ENCODE data around the gene WDR45B.

WDR45B gene

DNA sequence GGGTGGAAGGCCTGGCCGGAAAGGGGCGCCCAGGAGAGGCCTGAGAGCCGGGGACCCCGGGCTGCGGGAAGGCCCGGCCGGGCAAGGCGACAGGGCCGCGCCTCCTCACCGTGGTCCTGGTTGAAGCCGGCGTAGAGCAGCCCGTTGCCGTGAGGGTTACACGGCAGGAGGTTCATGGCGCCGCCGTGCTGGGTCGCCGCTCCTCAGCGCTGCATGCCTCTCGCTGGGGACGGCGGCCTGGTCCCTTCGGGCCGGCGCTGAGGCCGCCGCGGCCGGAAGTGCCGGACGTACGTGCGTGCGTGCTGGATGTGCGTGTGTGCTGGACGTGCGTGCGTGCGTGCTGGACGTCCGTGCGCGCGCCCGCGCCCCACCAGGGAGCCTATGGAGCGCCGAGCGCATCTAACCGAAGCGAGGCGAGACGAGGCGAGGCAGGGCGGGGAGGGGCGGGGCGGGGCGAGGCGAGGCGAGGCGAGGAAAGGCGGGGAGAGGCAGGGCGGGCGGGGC is at the start of gene WDR45B:
TSS of gene WDR45B (minus strand) at position 280 of the 504 bp plus-strand sequence. CDS start at position 176, 104 bp downstream.
- peak within 1 kb of the TSS; percentile 74 for H3K27ac ChIP-seq (ENCODE audit: low read length)
- H2AFZ ChIP-seq (ENCODE audit: low read depth, low read length), result peak within 1 kb of the TSS; percentile 22; the same call in 1 of the 2 replicates

DNA sequence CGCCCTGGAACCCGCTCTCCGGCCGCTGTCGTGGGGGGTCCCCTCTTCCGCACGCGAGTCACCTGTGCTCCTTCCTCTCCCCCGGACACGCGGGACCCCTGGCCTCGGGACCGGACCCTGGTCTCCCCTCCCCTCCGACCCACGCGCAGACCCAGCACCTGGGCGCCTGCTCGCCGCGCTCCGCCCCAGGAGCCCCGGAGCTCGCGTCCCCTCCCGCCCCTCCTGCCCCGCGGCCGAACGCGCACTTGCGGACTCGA is 49.5 kb upstream of the WDR45B start:
- Histone ChIP-seq H3K36me3 (replicated peaks; ENCODE audit: low read depth, low read length) (peaks cover 9% of the 10 kb centered on the region), H4K20me1 (ENCODE audit: insufficient read depth, low read length) (no peaks in the 10 kb centered on the region), H3K9me3 (ENCODE audit: insufficient read depth, low read length) (peaks cover 9% of the 10 kb centered on the region; the same call in 1 of the 2 replicates), H2AFZ (ENCODE audit: low read depth, low read length) (no peak overlapping the region), H3K4me2 (ENCODE audit: low read length) (peak overlapping the region; percentile 60), H3K27ac (ENCODE audit: low read length) (no peak overlapping the region), H3K4me1 (ENCODE audit: low read length) (peaks cover 10% of the 10 kb centered on the region), H3K79me2 (ENCODE audit: low read length) (peaks cover 8% of the 10 kb centered on the region; the same call in 1 of the 2 replicates), H3K9ac (ENCODE audit: low read length) (0 out of 2 replicates have a peak overlapping the region, but pooled peaks have one; percentile 20), H3K27me3 (ENCODE audit: low read depth, low read length) (no peaks in the 10 kb centered on the region), H3K4me3 (ENCODE audit: low read length) (peak overlapping the region; percentile 75)
- TF ChIP-seq, protein P1, sequence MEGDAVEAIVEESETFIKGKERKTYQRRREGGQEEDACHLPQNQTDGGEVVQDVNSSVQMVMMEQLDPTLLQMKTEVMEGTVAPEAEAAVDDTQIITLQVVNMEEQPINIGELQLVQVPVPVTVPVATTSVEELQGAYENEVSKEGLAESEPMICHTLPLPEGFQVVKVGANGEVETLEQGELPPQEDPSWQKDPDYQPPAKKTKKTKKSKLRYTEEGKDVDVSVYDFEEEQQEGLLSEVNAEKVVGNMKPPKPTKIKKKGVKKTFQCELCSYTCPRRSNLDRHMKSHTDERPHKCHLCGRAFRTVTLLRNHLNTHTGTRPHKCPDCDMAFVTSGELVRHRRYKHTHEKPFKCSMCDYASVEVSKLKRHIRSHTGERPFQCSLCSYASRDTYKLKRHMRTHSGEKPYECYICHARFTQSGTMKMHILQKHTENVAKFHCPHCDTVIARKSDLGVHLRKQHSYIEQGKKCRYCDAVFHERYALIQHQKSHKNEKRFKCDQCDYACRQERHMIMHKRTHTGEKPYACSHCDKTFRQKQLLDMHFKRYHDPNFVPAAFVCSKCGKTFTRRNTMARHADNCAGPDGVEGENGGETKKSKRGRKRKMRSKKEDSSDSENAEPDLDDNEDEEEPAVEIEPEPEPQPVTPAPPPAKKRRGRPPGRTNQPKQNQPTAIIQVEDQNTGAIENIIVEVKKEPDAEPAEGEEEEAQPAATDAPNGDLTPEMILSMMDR (IDR thresholded peaks at IDR 0.05; ENCODE audit: low read depth, low read length), result no peak
- no peak for TF ChIP-seq EZH2phosphoT487 (IDR thresholded peaks at IDR 0.05; ENCODE audit: low read depth)

More for the DNA sequence above, at the start of gene WDR45B:
- TF ChIP-seq EZH2phosphoT487 (IDR thresholded peaks at IDR 0.05; ENCODE audit: low read depth), result no peak
- TF ChIP-seq, protein P1 (IDR thresholded peaks at IDR 0.05; ENCODE audit: low read depth, low read length), result no peak
- Histone ChIP-seq H3K27me3 (ENCODE audit: low read depth, low read length) (no peaks in the 10 kb centered on the region), H3K9me3 (ENCODE audit: insufficient read depth, low read length) (no peaks in the 10 kb centered on the region), H3K9ac (ENCODE audit: low read length) (peak within 1 kb of the TSS; percentile 87), H3K36me3 (replicated peaks; ENCODE audit: low read depth, low read length) (peaks cover 12% of the 10 kb centered on the region), H3K4me1 (ENCODE audit: low read length) (peaks cover 8% of the 10 kb centered on the region), H3K4me3 (ENCODE audit: low read length) (peak within 1 kb of the TSS; percentile 90), H4K20me1 (ENCODE audit: insufficient read depth, low read length) (peaks cover 39% of the 10 kb centered on the region), H3K79me2 (ENCODE audit: low read length) (peaks cover 48% of the 10 kb centered on the region), H3K4me2 (ENCODE audit: low read length) (peak within 1 kb of the TSS; percentile 90)

DNA sequence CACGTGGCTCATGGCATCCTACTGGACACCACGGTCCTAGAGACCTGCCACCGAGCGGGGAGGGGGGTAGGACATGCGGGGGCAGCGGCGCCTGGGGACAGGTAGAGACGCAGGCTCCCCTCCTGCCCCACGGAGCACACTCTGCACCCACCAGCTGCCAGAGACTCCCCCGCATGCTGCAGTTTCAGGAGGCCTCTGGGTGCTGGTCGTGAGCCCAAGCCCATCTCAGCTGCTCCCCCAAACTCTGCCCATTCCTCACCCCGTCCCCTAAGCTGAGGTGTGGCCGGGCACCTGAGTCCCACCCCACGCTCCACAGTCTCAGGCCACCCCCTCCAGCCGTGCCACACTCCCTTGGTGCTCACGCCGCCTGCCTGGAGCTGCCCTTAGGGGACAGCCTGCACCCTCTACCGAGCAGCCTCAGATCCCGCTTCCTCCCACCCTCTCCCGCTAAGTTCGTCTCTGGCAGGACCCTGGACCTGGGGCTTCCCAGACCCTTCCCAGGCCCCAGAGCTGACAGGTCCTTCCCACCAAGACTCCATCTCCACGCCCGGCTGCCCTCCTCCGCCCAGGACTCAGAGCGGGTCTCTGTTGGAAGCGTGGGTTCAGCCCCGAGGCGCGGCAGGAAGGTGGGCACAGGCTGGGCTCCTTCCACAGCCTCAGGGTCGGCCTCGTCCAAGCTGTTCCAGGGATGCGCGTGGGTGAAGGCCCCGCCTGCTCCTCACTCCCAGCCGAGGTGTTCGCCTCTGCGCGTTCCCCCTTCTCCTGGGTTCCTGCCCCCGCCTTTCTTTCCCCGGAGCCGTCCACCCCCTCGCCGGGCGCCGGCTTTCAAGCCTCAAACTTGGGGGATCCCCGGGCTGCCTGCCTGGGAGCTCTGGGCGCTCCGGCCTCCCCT is 48.9 kb upstream of the WDR45B start:
- no peak overlapping the region for H3K9ac ChIP-seq (ENCODE audit: low read length)
- peaks cover 9% of the 10 kb centered on the region; the same call in 1 of the 2 replicates for H3K9me3 ChIP-seq (ENCODE audit: insufficient read depth, low read length)
- H3K4me3 ChIP-seq (ENCODE audit: low read length), result peak overlapping the region; percentile 75
- no peak overlapping the region for H3K27ac ChIP-seq (ENCODE audit: low read length)
- no peak overlapping the region for H2AFZ ChIP-seq (ENCODE audit: low read depth, low read length)
- peak overlapping the region; percentile 60 for H3K4me2 ChIP-seq (ENCODE audit: low read length)
- peaks cover 5% of the 10 kb centered on the region for H3K4me1 ChIP-seq (ENCODE audit: low read length)
- TF ChIP-seq, protein P1 (IDR thresholded peaks at IDR 0.05; ENCODE audit: low read depth, low read length), result no peak
- TF ChIP-seq EZH2phosphoT487 (IDR thresholded peaks at IDR 0.05; ENCODE audit: low read depth), result no peak
- no peaks in the 10 kb centered on the region for H4K20me1 ChIP-seq (ENCODE audit: insufficient read depth, low read length)
- peaks cover 9% of the 10 kb centered on the region for H3K36me3 ChIP-seq (replicated peaks; ENCODE audit: low read depth, low read length)
- peaks cover 8% of the 10 kb centered on the region; the same call in 1 of the 2 replicates for H3K79me2 ChIP-seq (ENCODE audit: low read length)
- H3K27me3 ChIP-seq (ENCODE audit: low read depth, low read length), result no peaks in the 10 kb centered on the region

DNA sequence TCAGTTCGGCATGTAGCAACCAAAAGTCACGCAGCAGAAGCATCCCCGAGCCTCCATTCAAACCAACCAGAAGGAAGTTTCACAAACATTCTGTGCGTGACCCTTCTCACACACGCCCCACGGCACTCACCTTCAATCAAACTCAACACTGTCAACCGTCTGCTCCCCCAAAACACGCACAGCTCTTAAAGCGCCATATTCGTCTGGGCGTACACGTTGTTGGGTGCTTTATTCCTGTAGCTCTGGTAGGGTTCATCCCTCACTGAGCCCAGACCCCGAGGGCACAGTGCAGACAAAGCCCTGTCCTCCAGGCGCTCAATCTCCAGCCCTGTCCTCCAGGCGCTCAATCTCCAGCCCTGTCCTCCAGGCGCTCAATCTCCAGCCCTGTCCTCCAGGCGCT is 48.0 kb upstream of the WDR45B start:
- H4K20me1 ChIP-seq (ENCODE audit: insufficient read depth, low read length), result no peaks in the 10 kb centered on the region
- H3K36me3 ChIP-seq (replicated peaks; ENCODE audit: low read depth, low read length), result peaks cover 9% of the 10 kb centered on the region
- no peak overlapping the region for H3K4me2 ChIP-seq (ENCODE audit: low read length)
- no peak overlapping the region for H3K9ac ChIP-seq (ENCODE audit: low read length)
- no peak overlapping the region for H2AFZ ChIP-seq (ENCODE audit: low read depth, low read length)
- peaks cover 8% of the 10 kb centered on the region; the same call in 1 of the 2 replicates for H3K79me2 ChIP-seq (ENCODE audit: low read length)
- no peaks in the 10 kb centered on the region; the same call in 1 of the 2 replicates for H3K4me1 ChIP-seq (ENCODE audit: low read length)
- no peak overlapping the region for H3K27ac ChIP-seq (ENCODE audit: low read length)
- no peaks in the 10 kb centered on the region for H3K27me3 ChIP-seq (ENCODE audit: low read depth, low read length)
- no peak overlapping the region for H3K4me3 ChIP-seq (ENCODE audit: low read length)
- no peak for TF ChIP-seq EZH2phosphoT487 (IDR thresholded peaks at IDR 0.05; ENCODE audit: low read depth)
- TF ChIP-seq, protein P1 (IDR thresholded peaks at IDR 0.05; ENCODE audit: low read depth, low read length), result no peak
- H3K9me3 ChIP-seq (ENCODE audit: insufficient read depth, low read length), result peaks cover 9% of the 10 kb centered on the region; the same call in 1 of the 2 replicates

Data from OCI-LY3 (cell line).